Limb (tissue), 2 donors: ENCODE measurements around the gene TRIM2.

ENCODE experiments used
- DNase-seq, 2 donors: peaks; one replicate each; pipeline ENCODE4 v3.0.0-alpha.2; 2016; ENCODE audit errors: extremely low spot score in 2 of 2

The TRIM2 gene

DNA sequence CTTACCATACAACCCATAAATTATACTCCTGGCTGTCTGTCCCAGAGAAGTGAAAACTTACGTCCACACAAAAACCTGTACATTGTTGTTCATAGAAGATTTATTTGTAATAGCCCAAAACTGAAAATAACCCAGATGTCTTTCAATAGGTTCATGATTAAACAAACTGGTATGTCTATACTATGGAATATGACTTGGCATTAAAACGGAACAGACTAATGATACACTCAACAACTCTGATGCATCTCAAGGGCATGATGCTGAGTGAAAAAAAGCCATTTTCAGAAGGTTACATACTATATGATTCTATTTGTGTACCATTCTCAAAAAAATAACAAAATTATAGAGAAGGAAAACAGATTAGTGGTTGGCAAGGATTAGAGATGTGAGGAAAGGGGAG, 128.7 kb downstream of the TRIM2 start:
- no peak for DNase-seq

DNA sequence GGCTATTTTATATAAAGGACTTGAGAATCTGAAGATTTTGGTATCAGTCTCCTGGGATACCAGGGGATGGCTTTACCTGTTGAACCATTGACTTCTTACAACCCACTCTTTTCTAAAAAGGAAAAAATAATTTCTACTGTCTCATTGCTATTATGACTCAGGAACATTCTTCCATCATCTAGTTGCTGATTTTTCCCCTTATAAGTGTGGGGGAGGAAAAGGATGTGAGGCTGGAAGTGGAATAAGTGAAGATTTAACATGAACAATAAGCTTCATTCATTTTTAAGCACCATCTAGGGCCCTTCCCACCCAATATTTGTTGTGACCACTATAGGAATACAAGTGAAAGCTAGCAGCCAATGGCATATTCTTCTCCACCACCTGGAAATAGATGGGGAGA, 129.6 kb downstream of the TRIM2 start:
- DNase-seq: no peak

DNA sequence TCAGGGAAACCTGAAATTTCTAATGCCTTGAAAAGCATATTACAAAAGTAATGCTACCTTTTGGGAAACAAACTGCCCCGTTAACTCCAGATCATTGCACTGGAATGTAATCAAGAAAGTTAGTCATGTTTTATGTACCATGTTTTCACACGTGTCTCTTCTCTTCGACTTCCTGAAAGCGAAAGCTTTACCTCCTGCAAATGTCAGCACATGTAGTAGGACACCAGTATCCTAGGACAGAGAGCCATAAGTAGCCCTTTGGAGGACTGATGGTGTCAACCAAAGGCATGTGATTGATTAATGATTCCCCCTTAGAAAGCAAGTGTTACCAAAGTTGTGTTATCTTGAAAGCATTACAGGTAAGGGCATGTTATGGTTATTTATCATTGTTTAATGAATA, 131.4 kb downstream of the TRIM2 start:
- no peak for DNase-seq

DNA sequence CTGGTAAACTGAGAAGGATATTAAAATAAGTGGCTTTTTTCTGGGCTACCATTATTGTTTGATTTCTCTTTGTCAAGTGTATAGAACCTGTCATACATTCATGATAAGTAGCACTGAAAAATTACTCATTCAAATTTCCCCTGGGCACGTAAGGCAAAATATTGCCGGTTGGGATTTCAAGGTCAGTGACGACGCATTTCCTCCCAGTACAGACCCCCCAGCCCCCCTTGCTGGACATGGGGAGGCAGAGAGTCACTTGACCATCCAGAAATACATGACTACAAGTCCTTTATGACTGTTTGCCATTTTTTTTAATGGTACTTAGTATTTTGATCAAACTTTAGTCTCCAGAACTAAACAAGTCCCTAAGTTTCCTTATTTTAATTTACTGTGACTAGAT, 133.4 kb downstream of the TRIM2 start:
- DNase-seq: no peak

DNA sequence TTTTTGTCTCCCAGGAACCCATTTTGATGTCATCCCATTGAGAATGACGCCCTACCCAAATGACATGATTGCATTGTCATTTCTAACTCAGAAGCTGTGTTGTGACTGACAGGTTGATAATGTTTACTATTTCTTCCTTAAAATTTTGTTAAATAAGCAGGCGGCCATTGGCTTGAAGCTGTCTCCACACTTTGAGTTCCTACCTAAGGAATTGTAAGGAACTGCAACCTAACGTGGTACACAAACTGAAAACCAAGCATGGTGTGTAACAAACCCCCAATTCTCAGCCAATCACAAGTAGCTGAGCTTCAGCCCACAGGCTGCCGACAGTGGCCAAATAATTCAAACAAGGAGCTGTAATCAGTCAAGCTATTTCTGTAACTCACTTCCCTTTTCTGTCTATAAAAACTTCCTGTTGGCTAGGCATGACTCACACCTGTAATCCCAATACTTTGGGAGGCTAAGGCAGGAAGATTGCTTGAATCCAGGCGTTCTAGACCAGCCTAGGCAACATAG, 137.4 kb downstream of the TRIM2 start:
- DNase-seq: no peak

DNA sequence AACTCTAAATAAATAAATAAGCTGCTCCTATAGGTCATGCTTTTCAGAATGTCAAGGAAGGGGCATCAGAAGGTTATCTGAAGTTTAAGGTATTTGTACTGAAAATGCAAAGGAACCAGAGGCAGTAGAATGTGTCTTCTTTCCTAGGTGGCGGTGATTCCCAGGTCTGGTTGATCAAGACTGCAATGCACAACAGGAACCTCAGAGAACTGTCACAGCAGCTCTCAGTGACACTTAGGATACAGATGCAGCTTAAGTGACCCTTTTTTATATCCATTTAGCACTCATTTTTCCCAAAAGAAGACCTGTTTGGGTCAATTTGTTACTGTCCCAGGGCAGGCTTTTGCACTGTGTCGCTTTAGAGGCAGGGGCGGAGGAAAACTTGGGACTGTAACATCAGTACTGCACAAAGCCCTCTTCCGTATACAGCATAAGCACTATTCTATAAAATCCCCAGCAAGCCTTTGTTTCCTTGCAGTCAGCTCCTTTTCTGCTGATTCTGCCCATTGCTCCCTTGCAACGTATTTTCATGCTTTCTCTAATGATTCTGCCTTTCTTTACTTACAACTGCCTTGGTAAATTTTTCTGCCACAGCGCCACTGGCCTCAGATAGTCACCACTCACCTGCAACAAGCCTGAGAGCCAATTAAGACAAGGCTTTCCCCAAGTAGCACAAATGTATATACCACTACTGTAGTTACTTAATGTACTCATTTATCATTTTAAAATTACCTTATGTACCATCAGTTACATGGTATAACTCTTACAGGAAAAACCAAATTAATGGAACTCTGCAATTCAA, 138.7 kb downstream of the TRIM2 start:
- no peak for DNase-seq

DNA sequence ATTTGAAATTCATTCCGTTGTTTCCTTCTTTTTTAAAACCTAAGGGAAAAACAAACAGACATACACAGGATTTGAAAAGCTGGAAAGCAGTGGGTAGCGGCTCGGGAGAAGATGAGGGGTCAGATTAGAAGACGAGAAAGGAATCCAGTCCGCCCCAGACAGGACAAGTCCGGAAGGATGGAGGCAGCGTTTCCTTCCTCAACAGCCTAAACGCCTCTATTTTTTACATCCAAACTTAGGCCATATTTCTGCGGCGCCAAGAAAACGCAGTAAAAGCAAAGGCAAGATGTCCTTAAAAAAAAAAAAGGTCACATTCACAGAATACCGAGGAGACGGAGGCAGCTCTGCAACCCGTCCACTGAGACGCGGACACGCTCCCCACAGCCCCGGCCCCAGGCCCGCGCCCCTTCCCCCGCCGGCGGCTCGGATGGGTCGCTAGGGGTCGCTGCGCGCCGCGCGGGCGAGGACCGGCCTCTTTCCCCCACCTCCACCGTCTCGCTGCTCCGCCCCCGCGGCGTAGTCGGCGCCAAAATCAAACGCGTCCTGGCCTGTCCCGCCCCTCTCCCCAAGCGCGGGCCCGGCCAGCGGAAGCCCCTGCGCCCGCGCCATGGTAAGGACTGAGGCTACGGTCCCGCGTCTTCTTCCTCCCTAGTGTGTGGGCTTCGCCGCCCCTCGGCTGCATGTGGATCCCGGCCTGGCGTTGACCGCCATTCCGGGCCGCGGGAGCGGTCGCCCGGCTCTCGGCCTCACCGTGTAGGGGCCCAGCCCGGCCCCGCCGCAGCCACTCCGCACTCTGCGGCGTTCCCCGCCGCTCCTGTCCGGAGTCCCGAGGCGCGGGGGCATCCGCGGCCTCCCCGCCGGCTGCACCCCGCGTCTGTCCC, 140.1 kb downstream of the TRIM2 start, which contains the start of gene MND1:
MND1 (plus strand) TSS at position 558 of the 881 bp plus-strand sequence; CDS start at position 608, 50 bp downstream.
- peak; percentile 92 to 96 for DNase-seq

DNA sequence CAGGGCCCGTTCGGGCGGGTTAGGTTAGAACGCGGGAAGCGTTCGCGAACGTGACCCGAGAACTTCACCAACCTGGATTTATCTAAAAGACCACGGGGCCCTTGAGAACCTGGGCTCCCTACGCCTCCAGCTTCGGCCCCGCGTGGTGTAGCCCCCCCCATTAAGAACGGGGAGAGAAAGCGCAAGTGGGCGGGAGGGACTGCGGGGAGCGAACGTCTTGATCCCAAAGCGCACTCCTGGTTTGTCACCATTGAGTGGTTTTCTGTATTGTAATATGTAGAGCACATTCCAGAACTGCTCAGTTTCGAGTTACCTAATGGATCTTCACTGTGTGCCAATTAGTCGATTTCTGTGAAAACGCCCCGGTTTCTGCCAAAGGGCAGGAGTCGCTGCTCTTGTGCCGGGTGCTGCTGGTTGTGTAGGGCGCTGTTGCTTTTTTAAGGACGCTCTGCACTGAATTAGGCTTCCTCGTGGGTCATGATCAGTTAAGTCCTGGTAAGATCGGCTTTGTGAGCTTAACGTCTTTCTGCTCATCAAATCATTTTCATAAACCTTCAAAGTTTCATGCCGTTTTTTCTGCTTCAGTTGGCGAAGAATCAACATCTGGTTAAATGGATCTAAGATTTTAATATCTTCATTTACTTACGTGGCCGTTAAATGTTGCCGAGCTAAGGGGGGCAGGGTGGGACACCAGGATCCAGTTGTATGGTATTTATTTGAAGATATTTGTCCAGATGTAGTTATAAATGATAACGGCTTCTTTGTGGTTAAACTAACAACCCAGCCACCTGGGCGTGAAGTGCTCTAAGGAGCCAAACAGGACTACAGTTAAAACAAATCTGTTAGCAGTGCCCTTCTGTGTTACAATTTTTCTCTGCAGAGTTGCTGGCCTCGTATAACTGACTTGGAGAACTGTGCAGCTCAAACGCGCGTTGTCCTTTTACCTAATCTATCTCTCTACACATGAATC, 141.1 kb downstream of the TRIM2 start:
- DNase-seq: peak; percentile 49 to 74

DNA sequence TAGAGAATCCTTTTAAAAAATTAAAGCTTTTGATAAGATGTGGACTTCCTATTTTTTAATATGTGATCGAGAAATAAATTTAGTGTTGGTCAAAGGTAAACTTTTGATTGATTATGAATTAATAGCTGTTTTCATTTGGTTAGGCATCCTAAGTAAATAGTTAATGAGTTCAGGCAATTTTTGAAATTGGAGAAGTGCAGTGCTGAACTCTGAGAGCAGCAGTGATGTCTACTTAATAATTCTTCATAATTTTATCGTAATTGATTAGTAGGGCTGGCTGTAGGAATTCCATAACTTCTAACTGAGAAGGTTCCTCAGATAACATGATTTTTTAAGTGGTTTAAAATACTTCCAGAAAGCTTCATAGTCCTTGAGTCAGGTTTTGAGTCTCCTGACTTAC, 141.8 kb downstream of the TRIM2 start:
- no peak for DNase-seq

DNA sequence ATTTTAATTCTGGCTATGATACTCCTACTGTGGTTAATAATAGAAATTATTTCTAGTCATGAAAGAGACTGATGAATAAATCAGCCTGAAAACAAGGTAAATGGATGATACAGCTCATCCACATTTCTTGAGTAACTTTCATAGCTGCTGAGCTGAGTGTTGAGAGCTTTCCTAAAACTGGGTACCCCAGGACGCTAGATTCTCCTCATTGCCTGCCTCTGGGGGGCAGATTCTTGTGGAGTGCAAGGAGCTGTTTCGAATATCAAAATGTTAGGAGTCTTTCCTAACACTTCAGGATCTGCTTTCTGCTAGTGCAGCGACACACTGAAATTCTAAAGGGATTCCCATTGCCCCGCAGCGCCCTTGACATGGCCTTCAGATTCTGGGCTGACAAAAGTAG, 142.3 kb downstream of the TRIM2 start:
- no peak for DNase-seq

DNA sequence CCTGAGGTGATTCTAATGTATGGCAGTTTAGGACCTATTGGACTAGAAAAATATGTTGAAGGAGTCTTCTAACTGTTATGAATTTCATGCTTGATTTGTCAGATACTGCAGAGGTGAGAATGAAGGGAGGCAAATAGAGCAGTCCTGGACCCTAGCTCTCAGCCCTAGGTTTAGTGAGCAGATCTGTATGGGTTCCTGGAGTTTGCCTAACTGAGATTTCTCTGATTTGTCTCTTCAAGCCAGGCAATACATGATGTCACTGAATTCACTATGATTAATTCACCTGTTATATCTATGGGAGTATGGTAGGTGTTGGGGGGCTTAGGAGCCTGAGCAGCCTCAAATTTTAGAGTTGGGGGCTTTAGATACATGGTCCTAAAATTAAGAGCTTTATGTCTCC, 142.9 kb downstream of the TRIM2 start:
- DNase-seq: no peak

DNA sequence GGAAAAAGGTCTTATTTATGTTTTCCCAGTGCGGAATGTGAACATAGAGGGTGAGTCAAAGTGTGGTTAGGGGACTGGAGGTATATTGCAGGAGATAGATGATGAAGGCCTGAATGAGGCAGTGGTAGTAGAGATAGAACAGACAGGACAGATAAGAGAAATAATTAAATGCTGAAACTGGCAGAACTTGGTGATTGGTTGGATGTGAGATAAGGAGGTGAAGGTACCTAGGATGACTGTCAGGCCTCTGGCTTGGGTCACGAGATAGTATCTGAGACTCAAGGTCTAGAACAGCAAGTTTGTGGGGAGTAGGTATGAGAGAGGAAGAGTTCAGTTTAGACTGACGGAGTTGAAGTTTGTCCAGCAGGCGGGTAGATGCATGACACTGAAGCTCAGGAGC, 143.8 kb downstream of the TRIM2 start:
- no peak for DNase-seq

DNA sequence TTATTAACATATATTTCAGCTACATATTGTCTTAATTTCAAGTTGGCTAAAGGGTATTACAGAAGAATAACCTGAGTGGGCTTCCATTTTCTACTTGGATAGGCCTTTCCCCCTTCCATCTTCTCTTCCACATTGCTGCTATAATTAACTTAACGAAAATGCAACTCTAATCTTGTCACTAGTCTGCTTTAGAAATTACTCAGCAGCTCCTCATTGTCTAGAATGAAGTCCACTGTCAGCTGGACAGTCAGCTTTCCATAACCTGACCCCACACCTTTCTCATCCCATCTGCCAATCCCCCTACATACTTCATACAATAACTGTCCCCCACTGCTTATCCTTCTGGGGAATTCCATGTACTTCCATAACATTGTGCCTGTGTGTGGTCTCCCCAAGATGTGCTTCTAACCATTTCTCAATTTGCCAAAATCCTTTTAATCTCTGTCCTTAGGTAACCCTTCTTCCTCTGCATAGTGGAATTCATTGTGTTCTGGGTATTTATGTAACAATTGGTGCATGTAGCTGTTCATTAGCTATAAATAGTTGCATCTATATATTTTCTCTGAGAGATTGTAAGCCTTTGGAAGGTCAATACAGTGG, 145.1 kb downstream of the TRIM2 start:
- DNase-seq: no peak

DNA sequence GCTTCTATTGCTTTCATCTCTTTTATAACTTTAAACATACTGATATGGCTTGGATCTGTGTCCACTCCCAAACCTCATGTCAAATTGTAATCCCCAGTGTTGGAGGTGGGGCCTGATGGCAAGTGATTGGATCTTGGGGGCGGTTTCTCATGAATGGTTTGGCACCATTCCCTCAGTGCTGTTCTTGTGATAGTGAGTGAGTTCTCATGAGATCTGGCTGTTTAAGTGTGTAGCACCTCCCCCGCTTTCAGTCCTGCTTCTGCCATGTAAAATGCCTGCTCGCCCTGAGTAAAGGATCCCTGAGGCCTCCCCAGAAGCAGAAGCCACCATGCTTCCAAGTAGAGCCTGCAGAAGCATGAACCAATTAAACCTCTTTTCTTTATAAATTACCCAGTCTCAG, 157.9 kb downstream of the TRIM2 start:
- no peak for DNase-seq

DNA sequence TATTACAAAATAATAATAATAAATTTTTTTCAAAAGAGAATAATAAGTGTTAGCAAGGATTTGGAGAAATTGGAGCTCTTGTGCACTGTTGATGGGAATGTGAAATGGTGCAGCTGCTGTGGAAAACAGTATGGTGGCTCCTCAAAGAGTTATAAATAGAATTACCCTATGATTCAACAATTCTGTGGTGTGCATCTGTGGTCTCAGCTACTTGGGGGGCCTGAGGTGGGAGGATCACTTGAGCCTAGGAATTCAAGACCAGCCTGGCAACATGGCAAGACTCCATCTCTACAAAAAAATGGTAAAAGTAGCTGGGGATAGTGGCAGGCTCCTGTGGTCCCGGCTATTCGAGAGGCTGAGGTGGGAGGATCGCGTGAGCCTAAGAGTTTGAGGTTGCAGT, 159.8 kb downstream of the TRIM2 start:
- no peak for DNase-seq

DNA sequence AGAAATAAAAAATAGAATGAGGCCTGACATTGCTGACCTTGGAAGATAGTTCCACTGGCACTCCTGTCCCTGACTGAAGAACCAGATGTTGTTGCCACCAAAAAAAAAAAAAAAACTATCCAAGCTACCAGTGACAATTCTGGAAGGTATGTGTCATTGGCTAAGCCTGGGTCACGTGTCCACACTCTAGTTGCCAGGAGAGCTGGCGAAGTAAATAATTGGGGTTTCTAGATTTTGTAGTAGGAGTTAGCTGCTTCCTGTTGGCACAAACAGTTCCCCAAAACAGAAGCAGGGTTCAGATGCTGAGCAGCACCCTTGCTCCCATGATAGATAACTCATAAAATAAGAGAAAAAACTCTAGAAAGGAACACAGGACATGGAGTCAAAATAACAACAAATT, 160.8 kb downstream of the TRIM2 start:
- DNase-seq: no peak

DNA sequence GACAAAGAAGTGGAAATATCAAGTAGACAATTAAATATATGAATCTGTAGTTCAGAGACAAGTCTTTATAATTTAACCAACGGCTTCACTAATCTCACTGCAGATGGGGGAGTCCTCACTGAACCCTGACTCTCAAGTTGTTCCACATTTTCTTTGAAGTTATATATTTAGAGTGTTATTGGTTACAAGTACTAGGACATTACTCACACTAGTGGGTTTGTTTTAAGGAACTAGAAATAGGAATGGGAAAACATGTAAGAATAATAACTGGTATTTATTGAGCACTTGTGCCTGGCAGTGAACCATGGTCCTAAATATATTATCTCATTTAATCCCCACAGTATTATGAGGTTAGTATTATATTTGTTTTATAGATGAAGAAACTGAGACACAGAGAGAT, 162.2 kb downstream of the TRIM2 start:
- DNase-seq: no peak

DNA sequence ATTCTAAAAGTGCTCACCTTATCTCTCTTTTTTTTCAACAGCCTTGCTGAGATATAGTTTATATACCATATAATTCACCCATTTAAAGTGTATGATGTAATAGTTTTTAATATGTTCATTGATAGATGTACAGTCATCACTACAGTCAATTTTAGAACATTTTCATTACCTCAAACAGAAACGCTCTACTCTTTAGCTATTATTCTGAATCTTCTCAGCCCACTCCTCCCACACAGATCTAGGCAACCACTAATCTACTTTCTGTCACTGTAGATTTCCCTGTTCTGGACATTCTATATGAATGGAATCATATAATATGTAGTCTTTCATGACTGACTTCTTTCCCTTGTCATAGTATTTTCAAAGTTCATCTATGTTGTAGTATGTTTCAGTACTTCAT, 162.8 kb downstream of the TRIM2 start:
- no peak for DNase-seq

DNA sequence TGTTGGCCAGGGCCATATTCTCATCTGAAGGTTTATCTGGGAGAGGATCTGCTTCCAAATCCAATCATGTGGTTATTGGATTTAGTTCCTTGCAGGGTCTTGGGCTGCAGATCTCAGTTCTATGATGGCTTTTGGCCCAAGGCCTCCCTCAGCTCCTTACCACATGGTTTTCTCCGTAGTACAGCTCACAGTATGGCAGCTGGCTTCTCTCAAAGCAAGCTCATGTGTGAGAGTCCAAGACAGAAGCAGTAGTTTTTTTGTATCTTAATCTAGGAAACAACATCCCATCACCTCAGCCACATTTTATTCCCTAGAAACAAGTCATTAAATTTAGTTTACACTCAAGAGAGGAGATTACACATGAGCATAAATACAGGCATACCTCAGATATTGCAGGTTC, 164.8 kb downstream of the TRIM2 start:
- DNase-seq: no peak

DNA sequence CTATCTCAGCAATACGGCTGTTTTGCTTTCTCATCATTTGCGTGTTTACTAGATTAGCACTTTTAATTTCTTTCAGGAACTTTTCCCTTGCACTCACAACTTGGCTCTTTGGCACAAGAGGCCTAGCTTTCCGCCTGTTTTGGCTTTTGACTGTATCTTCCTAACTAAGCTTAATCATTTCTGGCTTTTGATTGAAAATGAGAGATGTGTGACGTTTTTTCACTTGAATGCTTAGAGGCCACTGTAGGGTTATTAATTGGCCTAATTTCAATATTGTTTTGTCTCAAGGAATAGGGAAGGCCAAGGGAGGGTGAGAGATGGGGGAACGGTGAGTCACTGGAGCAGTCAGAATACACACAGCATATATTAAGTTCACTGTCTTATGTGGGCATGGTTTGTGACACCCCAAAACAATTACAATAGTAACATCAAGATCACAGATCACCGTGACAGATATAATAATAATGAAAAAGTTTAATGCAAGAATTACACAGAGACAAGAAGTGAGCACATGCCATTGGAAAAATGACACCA, 167.5 kb downstream of the TRIM2 start:
- DNase-seq: no peak
